ENCODE results near the gene DNMT1. TPM values are rescaled to one million over a fixed set of nuclear protein-coding genes. Genes with fewer than 3 reads are reported as not detected.

Gene DNMT1
- total RNA-seq, 1 donor from 2014 or later, result 156 TPM

DNA sequence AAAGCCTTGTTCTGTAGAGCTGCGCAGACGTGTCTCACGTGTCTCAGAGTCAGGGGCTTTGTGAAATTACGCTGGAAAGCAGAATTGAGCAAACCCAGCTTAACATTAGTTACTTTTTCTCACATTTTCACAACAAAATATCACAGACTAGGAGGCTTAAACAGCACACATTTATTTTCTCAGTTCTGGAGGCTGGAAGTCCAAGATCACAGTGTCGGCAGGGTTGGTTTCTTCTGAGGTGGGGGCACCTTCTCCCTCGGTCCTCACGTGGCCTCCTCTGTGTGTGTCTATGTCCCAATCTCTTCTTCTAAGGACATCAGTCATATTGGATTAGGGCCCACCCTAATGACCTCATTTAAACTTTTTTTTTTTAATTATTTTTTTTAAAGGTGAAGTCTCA is 70.3 kb downstream of the DNMT1 start:
- POLR2A ChIA-PET, result no interaction called here
- ATAC-seq (ENCODE audit: low read depth) (no peak), DNase-seq (no peak)
- intact Hi-C loops (cut with micrococcal nuclease), result loop anchor here (5.0 kb wide), 1 partner anchor 37 kb away; the partner anchor contains the start of gene SHFL
- H3K4me3 Mint-ChIP-seq, result no peak overlapping the region
- peaks cover 4% of the 10 kb centered on the region for H3K36me3 Mint-ChIP-seq (ENCODE audit: low read depth)
- no peak overlapping the region for H3K27ac Mint-ChIP-seq
- H3K9me3 Mint-ChIP-seq, result no peaks in the 10 kb centered on the region
- TF ChIP-seq, protein P1, sequence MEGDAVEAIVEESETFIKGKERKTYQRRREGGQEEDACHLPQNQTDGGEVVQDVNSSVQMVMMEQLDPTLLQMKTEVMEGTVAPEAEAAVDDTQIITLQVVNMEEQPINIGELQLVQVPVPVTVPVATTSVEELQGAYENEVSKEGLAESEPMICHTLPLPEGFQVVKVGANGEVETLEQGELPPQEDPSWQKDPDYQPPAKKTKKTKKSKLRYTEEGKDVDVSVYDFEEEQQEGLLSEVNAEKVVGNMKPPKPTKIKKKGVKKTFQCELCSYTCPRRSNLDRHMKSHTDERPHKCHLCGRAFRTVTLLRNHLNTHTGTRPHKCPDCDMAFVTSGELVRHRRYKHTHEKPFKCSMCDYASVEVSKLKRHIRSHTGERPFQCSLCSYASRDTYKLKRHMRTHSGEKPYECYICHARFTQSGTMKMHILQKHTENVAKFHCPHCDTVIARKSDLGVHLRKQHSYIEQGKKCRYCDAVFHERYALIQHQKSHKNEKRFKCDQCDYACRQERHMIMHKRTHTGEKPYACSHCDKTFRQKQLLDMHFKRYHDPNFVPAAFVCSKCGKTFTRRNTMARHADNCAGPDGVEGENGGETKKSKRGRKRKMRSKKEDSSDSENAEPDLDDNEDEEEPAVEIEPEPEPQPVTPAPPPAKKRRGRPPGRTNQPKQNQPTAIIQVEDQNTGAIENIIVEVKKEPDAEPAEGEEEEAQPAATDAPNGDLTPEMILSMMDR (IDR thresholded peaks at IDR 0.05), result no peak
- H3K27me3 Mint-ChIP-seq, result no peaks in the 10 kb centered on the region
- peaks cover 28% of the 10 kb centered on the region for H3K4me1 Mint-ChIP-seq
- CTCF ChIA-PET, result no interaction called here

DNA sequence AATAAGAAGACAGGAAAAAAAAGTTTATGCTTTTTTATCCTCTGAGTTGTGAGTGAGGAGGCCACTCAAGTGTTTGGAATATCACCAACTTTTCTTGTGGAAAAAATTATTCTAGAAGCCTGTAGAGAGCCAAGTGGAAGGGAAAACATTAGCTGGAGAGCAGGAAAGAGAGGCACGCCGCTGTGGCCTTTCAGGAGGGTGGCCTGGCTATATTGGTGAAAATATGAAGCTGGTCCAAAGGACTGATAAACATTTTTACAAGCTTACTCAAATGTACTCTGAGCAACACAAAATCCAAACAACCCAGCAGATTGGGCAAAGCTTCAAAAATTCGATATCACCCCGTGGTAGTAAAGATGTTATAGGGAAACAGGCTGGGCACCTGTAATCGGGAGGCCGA is 72.7 kb downstream of the DNMT1 start:
- POLR2A ChIA-PET, result interaction anchor here (0.6 to 1.5 kb wide), 7 partner anchors 9 to 333 kb away, joined by 3 to 16 read pairs (median 6); partner anchors contain the start of genes PPAN and TYK2
- DNase-seq, result no peak
- no peak for ATAC-seq (ENCODE audit: low read depth)
- Mint-ChIP-seq H3K4me3 (no peak overlapping the region), H3K27me3 (no peaks in the 10 kb centered on the region), H3K4me1 (peaks cover 37% of the 10 kb centered on the region), H3K27ac (no peak overlapping the region), H3K36me3 (ENCODE audit: low read depth) (peaks cover 17% of the 10 kb centered on the region), H3K9me3 (no peaks in the 10 kb centered on the region)
- TF ChIP-seq, protein P1 (IDR thresholded peaks at IDR 0.05), result no peak
- CTCF ChIA-PET, result interaction anchor here (0.7 to 2.7 kb wide), 3 partner anchors 9 to 128 kb away, joined by 3 to 11 read pairs (median 4); partner anchors contain the start of gene P2RY11
- intact Hi-C loops (cut with micrococcal nuclease), result loop anchor here (5.0 kb wide), 1 partner anchor 35 kb away; the partner anchor contains the start of gene SHFL

DNA sequence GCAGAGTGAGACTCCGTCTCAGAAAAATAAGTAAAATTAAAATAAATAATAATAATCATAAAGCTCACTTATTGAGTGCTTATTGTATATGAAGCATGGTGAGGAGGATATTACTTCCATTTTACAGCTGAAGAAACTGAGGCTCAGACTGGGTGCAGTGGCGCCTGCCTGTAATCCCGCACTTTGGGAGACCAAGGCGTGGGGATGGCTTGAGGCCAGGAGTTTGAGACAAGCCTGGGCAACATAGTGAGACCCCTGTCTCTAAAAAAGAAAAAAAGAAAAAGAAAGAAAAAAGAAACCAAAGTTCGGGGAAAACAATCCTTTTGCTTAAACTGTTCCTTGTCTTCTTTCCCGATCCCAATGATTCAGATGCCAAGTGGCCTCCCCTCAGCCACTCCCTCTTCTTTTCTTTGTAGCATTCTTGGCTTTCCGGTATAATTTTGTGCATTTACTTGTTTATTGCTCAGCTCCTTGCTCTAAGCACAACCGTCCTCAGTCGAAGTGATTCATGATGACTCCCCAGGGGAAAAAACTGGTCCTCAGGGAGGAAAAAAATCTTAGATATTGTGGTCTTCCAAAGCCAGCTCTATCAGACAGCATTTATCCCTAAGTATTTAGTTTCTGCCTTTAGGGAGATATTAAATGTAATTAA is 74.1 kb downstream of the DNMT1 start:
- Mint-ChIP-seq H3K4me1 (peaks cover 29% of the 10 kb centered on the region), H3K36me3 (ENCODE audit: low read depth) (peaks cover 29% of the 10 kb centered on the region), H3K9me3 (no peaks in the 10 kb centered on the region), H3K27me3 (no peaks in the 10 kb centered on the region), H3K4me3 (no peak overlapping the region), H3K27ac (no peak overlapping the region)
- ChIA-PET CTCF (interaction anchor here (1.0 to 2.7 kb wide), 4 partner anchors 8 to 129 kb away, joined by 3 to 11 read pairs (median 5); no protein-coding TSS in a partner anchor), POLR2A (interaction anchor here (0.7 to 1.3 kb wide), 3 partner anchors 9 to 118 kb away, joined by 3 to 7 read pairs (median 5); partner anchors contain the start of gene P2RY11)
- TF ChIP-seq, protein P1 (IDR thresholded peaks at IDR 0.05), result no peak
- no peak for ATAC-seq (ENCODE audit: low read depth)
- intact Hi-C loops (cut with micrococcal nuclease), result loop anchor here (1.0 to 5.0 kb wide), 3 partner anchors 24 to 130 kb away; partner anchors contain the start of gene SHFL
- DNase-seq, result no peak

DNA sequence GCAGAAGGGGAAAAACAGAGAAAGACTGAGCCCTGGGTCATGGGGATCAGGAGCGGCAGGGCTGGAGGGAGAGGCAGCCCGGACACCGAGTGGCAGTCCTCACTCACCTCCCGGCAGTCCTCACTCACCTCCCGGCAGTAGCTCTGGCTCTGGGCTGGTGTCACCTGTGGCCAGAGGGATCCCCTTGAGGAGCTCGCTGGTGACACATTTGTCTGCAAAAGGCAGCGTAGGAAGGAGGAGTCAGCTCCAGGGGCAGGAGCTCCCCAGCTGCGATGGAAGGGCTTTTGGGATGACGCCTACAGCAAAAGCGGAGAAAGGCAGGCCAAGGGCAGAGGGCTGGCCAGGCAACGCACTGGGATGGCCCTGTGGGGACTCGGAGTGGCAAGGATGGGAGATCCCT is 75.8 kb downstream of the DNMT1 start:
- intact Hi-C loops (cut with micrococcal nuclease), result no loop called here
- no peaks in the 10 kb centered on the region for H3K9me3 Mint-ChIP-seq
- CTCF ChIA-PET, result interaction anchor here (0.6 to 1.0 kb wide), 2 partner anchors 11 to 131 kb away, joined by 3 read pairs; no protein-coding TSS in a partner anchor
- no peaks in the 10 kb centered on the region for H3K27me3 Mint-ChIP-seq
- POLR2A ChIA-PET, result interaction anchor here (0.6 to 10.3 kb wide), 6 partner anchors 11 to 114 kb away, joined by 3 to 297 read pairs (median 4); partner anchors contain the start of genes ANGPTL6 and PPAN
- H3K4me1 Mint-ChIP-seq, result peaks cover 29% of the 10 kb centered on the region
- DNase-seq (no peak), ATAC-seq (ENCODE audit: low read depth) (no peak)
- TF ChIP-seq, protein P1 (IDR thresholded peaks at IDR 0.05), result no peak
- peak overlapping the region; percentile 66 for H3K27ac Mint-ChIP-seq
- H3K4me3 Mint-ChIP-seq, result peak overlapping the region; percentile 92
- H3K36me3 Mint-ChIP-seq (ENCODE audit: low read depth), result peaks cover 43% of the 10 kb centered on the region
